ENCODE results near the gene LRRC4B.
"Not testable (repeated sequence)": the region's sequence is repeated elsewhere in the genome, so short reads cannot be mapped to it uniquely, and the experiment has no call there.

Gene LRRC4B

DNA sequence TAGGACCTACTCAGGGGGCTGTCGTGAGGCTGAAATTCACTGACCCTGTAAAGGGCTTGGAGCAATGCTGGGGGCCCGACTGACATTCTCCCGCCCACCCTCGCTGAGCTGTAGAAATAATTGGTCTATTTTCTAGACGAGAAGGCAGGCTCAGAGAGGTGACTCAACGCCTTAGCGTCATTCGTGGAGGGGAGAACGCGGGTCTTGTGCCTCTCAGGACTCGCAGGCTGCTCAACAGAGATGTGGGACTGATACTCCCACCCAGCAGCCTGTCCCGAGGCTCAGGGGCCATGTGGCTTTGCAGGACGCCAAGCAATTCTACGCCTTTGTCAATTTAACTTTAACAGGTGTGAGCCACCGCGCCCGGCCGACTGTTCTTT lies 30.9 kb downstream of the LRRC4B start:
- TF ChIP-seq, protein P1, sequence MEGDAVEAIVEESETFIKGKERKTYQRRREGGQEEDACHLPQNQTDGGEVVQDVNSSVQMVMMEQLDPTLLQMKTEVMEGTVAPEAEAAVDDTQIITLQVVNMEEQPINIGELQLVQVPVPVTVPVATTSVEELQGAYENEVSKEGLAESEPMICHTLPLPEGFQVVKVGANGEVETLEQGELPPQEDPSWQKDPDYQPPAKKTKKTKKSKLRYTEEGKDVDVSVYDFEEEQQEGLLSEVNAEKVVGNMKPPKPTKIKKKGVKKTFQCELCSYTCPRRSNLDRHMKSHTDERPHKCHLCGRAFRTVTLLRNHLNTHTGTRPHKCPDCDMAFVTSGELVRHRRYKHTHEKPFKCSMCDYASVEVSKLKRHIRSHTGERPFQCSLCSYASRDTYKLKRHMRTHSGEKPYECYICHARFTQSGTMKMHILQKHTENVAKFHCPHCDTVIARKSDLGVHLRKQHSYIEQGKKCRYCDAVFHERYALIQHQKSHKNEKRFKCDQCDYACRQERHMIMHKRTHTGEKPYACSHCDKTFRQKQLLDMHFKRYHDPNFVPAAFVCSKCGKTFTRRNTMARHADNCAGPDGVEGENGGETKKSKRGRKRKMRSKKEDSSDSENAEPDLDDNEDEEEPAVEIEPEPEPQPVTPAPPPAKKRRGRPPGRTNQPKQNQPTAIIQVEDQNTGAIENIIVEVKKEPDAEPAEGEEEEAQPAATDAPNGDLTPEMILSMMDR (IDR thresholded peaks at IDR 0.05; ENCODE audit: low read depth, low read length): no peak
- Histone ChIP-seq H3K27me3 (ENCODE audit: insufficient read depth, low read depth, severe bottlenecking) (no peaks in the 10 kb centered on the region), H3K9me3 (ENCODE audit: severe bottlenecking) (no peaks in the 10 kb centered on the region), H3K36me3 (peaks cover 13% of the 10 kb centered on the region), H3K27ac (no peak overlapping the region), H3K4me3 (ENCODE audit: low read depth, low read length) (no peak overlapping the region)
- no peak for DNase-seq

DNA sequence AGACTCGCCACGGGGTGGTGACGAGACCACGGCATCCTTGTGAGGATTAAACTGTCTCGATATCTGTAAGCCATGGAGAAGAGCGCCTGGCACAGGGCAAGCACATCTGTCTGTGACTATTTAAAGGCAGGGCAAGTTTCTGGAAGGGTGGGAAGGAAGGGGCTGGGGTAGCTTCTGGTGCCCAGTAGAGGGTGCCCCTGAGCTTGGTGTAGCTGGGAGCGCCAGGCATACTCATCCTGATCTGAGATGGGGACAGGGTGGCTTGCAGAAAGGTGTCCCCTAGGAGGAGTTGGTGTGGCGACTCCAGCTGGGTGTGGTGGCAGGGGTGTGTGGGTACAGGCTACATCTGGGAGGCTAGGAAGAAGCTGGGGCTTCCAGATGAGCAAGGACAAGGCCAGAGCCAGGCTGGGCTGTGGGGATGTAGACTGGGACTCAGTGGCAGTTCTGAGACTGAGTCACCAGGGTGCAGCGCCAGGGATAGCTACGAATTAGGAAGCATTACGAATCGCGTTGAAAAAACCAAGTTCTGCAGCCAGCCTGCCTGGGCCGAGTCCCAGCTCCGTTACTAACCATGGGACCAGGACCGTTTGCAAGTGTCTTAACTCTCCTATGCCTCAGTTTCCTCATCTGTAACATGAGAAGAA lies 31.5 kb downstream of the LRRC4B start:
- Histone ChIP-seq H3K27ac (no peak overlapping the region), H3K27me3 (ENCODE audit: insufficient read depth, low read depth, severe bottlenecking) (no peaks in the 10 kb centered on the region), H3K36me3 (peaks cover 13% of the 10 kb centered on the region), H3K9me3 (ENCODE audit: severe bottlenecking) (no peaks in the 10 kb centered on the region), H3K4me3 (ENCODE audit: low read depth, low read length) (no peak overlapping the region)
- TF ChIP-seq, protein P1 (IDR thresholded peaks at IDR 0.05; ENCODE audit: low read depth, low read length): no peak
- no peak for DNase-seq

DNA sequence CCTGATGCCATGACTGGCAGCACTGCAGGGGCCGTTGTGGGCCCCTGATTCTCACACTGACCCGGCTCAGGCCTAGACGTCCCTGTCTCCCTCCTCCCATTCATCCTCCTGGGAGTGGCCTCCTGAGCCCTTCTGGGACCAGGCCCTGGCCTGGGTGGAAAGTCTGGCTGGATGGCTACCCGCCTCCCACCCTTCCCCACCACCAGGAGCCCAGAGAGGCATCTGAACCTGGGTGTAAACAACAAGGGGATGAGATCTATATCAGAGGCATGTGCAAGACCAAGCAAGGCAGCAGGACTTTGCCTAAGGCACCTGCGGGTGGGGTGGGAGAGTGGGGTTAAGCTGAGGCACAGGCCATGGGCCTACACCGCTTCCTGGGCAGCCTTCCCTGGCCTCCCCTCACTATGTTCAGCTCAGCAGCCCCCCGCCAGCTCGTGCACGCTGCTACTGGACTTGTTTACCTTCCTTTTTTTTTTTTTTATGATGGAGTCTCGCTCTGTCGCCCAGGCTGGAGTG lies 32.5 kb downstream of the LRRC4B start:
- Histone ChIP-seq H3K36me3 (peaks cover 13% of the 10 kb centered on the region), H3K27ac (no peak overlapping the region), H3K9me3 (ENCODE audit: severe bottlenecking) (no peaks in the 10 kb centered on the region), H3K4me3 (ENCODE audit: low read depth, low read length) (no peak overlapping the region), H3K27me3 (ENCODE audit: insufficient read depth, low read depth, severe bottlenecking) (no peaks in the 10 kb centered on the region)
- TF ChIP-seq, protein P1 (IDR thresholded peaks at IDR 0.05; ENCODE audit: low read depth, low read length): no peak
- no peak for DNase-seq

GRCh38 chr19:50534478-50534877 lies 33.8 kb downstream of the LRRC4B start:
- no peaks in the 10 kb centered on the region for H3K9me3 ChIP-seq (ENCODE audit: severe bottlenecking)

DNA sequence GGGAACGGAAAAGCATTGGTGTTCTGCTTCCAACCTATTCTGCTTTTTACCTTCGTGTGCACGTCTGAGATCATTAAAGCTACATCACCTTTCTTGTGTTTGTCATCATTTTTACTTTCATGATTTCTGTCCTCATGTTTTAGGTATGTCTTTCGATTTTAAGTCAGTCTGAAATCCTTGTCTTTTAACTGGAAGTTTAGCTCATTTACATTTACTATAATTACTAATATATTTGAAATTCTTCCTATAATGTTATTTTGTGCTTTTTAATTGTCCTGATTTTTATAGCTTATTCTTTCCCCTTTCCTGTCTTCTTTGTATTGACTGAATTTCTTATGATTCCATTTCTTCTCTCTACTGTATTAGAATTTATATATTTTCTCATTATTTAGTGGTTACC lies 35.3 kb downstream of the LRRC4B start:
- Histone ChIP-seq H3K27me3 (ENCODE audit: insufficient read depth, low read depth, severe bottlenecking) (no peaks in the 10 kb centered on the region), H3K9me3 (ENCODE audit: severe bottlenecking) (no peaks in the 10 kb centered on the region), H3K4me3 (ENCODE audit: low read depth, low read length) (no peak overlapping the region), H3K27ac (no peak overlapping the region), H3K36me3 (peaks cover 13% of the 10 kb centered on the region)
- DNase-seq: no peak
- TF ChIP-seq, protein P1 (IDR thresholded peaks at IDR 0.05; ENCODE audit: low read depth, low read length): no peak

More at GRCh38 chr19:50534478-50534877, 33.8 kb downstream of the LRRC4B start:
- TF ChIP-seq, protein P1 (IDR thresholded peaks at IDR 0.05; ENCODE audit: low read depth, low read length): no peak
- Histone ChIP-seq H3K4me3 (ENCODE audit: low read depth, low read length) (no peak overlapping the region), H3K27ac (no peak overlapping the region), H3K36me3 (peaks cover 13% of the 10 kb centered on the region), H3K27me3 (ENCODE audit: insufficient read depth, low read depth, severe bottlenecking) (no peaks in the 10 kb centered on the region)
- no peak for DNase-seq

GRCh38 chr19:50531171-50531612 lies 37.0 kb downstream of the LRRC4B start:
- Histone ChIP-seq H3K27ac (no peak overlapping the region), H3K36me3 (peaks cover 9% of the 10 kb centered on the region), H3K27me3 (ENCODE audit: insufficient read depth, low read depth, severe bottlenecking) (no peaks in the 10 kb centered on the region), H3K4me3 (ENCODE audit: low read depth, low read length) (no peak overlapping the region), H3K9me3 (ENCODE audit: severe bottlenecking) (no peaks in the 10 kb centered on the region)
- TF ChIP-seq, protein P1 (IDR thresholded peaks at IDR 0.05; ENCODE audit: low read depth, low read length): no peak
- DNase-seq: no peak

DNA sequence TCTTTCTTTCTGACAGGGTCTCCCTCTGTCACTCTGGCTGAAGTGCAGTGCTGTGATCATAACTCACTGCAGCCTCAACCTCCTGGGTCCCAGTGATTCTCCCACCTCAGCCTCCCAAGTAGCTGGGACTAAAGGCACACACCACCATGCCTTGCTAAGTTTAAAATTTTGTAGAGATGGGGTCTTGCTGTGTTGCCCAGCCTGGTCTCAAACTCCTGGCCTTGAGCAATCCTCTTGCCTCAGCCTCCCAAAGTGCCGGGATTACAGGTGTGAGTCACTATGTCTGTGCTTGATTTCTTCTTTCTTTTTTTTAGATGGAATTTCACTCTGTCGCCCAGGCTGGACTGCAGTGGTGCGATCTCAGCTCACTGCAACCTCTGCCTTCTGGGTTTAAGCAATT lies 40.2 kb downstream of the LRRC4B start:
- not testable (repeated sequence) for H3K27me3 ChIP-seq (ENCODE audit: insufficient read depth, low read depth, severe bottlenecking); H3K9me3 ChIP-seq (ENCODE audit: severe bottlenecking); DNase-seq; H3K36me3 ChIP-seq; H3K27ac ChIP-seq; H3K4me3 ChIP-seq (ENCODE audit: low read depth, low read length)
